GM21447 (cell line): ENCODE data around the gene APOL1.

ENCODE experiments used
- ATAC-seq: cut with Tn5 transposase; IDR thresholded peaks from one replicate; pipeline ENCODE4 v1.9.1; 2021; ENCODE audit not compliant: unreplicated experiment

The APOL1 gene

DNA sequence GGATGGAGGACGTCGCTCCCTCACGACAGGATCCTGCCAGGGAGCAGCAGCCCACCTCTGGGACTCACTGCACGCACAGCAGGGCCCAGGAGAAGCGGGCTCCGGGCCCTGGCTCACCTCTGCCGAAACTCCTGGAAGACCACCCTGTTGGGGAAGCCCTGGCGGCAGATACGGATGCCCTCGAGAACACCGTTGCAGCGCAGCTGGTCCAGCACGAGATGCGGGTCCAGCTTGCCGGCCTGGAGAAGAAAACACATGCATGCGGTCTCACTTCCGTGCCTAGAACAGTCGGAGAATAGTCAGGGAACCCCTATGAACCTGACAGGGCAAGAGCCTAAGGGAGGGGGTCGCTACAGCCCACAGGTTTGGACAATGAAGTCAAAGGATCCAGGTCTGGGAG is 52.9 kb downstream of the APOL1 start:
- ATAC-seq, result no peak

DNA sequence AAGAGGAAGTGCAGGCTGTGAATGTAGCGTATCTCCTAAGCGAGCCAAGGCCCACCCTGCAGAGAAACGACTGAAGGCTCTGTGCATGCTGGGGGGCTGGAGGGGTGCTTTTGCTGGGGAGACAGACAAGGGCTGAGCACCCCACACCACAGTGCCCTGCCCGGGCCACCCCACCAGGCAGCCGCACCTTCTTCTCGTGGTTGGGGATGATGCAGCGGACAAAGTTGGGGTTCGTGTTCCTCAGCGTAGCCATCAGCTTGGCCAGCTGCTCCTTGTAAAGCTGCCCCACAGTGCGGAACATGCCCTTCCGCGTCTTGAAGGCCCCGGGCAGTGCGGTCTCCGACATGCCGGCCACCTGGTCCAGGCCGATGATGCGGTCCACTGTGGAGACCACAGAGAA is 53.3 kb downstream of the APOL1 start:
- ATAC-seq, result no peak

DNA sequence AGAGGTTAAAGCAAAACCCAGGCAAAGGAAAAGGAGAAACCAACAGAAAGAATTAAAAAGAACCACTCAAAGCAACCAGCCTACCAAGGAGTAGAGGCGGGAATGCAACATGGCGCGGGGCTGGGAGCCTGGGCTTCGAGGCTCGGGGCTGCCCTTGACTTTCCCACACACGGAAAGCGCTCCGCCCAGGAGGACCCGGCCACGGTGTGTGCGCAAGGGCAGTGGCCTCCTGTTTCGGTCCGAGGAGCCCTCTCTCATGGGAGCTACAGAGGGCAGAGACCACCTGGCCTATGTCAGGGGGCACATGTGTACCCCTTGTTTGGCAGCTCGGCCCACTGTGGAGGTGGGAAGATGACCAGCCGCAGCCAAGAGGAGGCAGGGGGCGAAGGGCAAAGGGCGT is 55.9 kb downstream of the APOL1 start:
- no peak for ATAC-seq

DNA sequence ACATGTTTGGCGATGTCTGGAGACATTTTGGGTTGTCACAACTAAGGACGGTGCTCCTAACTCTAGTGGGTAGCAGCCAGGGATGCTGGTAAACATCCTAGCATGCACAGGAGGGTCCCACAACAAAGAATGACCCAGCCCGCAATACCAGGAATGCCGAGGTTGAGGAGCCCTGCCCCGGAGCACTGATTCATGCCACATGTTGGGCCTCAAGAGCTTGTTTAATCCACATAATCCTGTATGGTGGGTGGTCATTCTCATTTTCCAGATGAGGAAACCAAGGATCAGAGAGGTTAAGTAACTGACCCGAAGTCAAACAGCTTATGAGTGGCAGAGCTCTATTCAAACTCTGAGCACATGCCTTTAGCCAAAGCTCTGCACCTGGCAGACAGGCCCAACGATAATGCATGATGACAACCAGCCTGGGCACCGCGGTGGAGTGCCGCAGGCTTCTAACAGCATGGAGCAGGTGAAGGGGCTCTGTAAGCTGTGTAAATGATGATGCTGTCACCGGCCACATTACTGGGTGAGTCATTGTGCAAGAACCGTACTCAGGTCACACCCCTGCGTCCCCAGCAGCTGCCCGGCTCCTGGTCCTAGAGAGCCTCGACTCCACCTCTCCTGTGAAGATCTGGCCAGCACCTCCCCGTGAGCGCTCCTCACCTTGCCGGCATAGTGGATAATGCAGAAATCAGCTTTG is 58.6 kb downstream of the APOL1 start:
- ATAC-seq, result no peak

- ATAC-seq, result no peak
These were observed 62.4 kb downstream of the APOL1 start for GRCh38 chr22:36315325-36315724.

- ATAC-seq, result no peak
These were observed 63.5 kb downstream of the APOL1 start for GRCh38 chr22:36316419-36316818.
